Measurements from ENCODE around the gene C16orf74. TPM values are rescaled to one million over a fixed set of nuclear protein-coding genes. Genes with fewer than 3 reads are reported as not detected.

Gene C16orf74
- total RNA-seq, 4 donors from 2014 or later, result 5.4 to 13.0 (median 7.9) TPM

DNA sequence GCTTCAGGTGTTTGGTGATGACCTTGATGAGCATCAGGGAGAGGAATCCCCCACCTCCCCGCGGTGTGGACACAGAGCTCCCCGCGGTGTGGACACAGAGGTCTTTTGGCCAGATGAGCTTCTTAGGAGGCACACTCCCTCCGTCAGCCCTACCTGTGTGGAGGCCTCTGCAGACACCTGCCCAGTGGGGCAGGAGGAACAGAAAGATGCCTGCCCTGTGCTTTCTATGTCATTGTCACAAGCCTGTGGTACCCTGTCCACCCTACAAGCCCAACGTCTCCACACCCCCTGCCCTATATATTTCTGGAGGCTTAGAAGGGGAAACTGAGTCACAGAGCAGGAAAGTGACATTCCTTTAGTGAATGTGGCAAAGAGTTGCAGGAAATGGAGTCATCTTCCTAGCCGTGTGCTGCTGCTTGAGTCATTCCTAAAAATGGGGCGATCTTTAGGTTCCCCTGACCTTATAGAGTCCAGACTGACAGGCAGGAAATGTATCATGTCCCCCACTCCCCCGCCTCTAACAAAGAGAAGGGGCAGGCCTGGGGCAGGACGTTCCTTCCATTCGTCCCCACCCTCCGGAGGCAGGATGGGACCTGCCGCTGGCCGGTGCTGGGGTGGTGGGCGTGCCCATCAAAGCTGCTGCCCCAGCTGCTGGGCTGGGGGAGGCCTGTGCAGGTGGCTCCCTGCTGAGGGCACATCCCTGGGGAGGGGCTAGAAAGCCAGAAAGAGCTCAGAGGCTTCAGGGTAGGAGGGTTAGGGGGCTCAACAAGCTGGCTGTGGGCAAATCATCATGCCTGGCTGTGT, 1.0 kb upstream of the C16orf74 start:
- intact Hi-C loops (cut with DNase I; ENCODE audit: low total_unique reads), result no loop called here
- DNase-seq (ENCODE audit: low spot score in 2 of 2), result no peak
- H3K4me3 ChIP-seq (ENCODE audit: low read depth, poor library complexity, severe bottlenecking), result no peak overlapping the region
- WGBS, 2 donors, result 19 to 32% methylated on average over 7 to 15 of the region's 15 CpGs
- TF ChIP-seq POLR2A (IDR thresholded peaks at IDR 0.05), result no peak
- TF ChIP-seq, protein P1, sequence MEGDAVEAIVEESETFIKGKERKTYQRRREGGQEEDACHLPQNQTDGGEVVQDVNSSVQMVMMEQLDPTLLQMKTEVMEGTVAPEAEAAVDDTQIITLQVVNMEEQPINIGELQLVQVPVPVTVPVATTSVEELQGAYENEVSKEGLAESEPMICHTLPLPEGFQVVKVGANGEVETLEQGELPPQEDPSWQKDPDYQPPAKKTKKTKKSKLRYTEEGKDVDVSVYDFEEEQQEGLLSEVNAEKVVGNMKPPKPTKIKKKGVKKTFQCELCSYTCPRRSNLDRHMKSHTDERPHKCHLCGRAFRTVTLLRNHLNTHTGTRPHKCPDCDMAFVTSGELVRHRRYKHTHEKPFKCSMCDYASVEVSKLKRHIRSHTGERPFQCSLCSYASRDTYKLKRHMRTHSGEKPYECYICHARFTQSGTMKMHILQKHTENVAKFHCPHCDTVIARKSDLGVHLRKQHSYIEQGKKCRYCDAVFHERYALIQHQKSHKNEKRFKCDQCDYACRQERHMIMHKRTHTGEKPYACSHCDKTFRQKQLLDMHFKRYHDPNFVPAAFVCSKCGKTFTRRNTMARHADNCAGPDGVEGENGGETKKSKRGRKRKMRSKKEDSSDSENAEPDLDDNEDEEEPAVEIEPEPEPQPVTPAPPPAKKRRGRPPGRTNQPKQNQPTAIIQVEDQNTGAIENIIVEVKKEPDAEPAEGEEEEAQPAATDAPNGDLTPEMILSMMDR (IDR thresholded peaks at IDR 0.05), result no peak

DNA sequence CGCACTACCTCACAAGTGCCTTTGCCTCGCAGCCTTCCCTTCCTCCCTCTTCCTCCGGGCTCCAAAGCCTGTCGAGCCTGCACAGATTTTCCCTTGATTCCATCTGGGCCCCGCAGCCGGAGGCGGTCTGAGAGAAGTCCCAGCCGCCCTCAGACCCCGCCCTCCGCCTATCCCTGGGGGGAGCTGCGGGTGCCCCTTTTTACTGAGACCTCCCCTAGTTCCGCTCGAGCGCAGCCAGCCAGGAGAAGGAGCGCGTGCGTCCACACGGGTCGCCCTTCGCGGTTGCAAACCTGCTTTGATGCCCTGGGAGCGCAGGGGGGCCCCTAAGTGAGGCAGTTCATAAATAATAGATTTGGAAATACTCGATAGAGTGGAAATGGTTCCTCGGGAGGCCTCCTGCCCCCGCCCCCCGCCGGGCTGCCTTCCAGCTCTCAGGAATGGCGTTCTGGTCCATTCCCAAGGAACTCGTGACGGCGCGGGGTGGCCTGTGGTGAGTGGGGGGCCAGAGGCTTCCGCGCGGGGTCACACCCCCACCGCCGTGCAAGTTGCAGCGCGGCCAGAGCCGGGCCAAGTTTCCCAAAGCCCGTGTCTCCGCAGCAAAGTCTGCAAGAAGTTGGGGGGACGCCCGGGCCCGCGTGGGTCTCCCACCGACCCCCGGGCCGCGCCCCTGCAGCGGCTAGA, 610 bp downstream of the C16orf74 start:
- WGBS, 2 donors, result 2% methylated on average over 31 to 39 of the region's 51 CpGs
- TF ChIP-seq, protein P1 (IDR thresholded peaks at IDR 0.05), result no peak
- TF ChIP-seq POLR2A (IDR thresholded peaks at IDR 0.05), result no peak
- peak overlapping the region; percentile 29 for H3K4me3 ChIP-seq (ENCODE audit: low read depth, poor library complexity, severe bottlenecking)
- intact Hi-C loops (cut with DNase I; ENCODE audit: low total_unique reads), result no loop called here
- no peak for DNase-seq (ENCODE audit: low spot score in 2 of 2)

DNA sequence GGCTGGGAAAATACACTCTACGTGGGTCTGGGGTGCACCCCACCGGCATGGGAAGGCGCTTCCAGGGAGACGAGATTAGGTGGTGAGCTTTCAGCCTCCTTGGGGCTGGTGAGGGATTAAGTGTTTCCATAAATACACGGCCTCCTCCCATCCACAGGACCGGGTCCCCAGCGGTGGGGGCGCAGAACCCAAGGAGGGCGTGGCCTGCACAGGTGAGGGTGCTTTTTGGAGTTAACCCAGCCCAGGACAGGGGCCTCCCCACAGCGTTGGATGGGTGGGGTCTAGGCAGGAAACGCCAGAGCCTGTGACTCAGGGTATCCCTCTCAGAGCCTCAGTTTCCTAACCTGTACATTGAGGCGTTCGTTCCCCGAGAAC, 1.1 kb downstream of the C16orf74 start:
- H3K4me3 ChIP-seq (ENCODE audit: low read depth, poor library complexity, severe bottlenecking), result no peak overlapping the region
- TF ChIP-seq, protein P1 (IDR thresholded peaks at IDR 0.05), result no peak
- TF ChIP-seq POLR2A (IDR thresholded peaks at IDR 0.05), result no peak
- WGBS, 2 donors, result 28 to 31% methylated on average over 14 of the region's 14 CpGs
- DNase-seq (ENCODE audit: low spot score in 2 of 2), result no peak
- intact Hi-C loops (cut with DNase I; ENCODE audit: low total_unique reads), result no loop called here

DNA sequence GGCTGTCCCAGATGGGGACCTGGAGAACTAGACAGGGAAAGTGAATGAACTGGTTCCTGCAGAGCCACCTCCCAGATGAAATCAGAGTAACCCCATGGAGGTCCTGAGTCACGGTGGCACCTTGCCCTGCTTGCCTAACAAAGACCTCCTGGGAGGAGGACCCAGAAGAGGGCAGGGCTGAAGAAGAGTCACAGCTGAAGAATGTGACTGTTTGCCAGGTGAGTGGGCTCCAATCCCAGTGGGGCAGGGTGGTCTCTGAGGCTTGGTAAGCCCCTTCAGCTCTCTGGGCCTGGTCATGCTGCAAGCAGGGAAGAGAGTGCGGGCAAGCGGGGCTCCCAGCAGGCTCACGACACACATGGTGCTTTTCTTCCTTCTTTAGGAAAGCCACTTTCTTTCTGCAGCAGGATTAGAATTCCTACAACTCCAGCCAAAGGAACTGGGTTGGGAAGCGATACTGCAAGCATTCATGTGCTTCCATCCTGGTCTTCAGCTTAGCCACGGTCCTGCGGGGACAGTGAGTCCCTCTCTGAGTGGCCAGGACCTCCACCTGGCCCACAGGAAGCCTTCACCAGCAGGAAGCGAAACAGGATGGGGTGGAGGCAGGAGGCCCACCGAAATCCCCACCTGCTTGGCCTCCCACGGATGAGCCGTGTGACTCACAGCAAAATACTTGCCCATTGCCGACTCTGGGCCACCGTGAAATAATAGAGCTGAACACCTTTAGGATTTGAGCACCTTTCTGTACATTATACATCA, 4.3 kb downstream of the C16orf74 start:
- 62 to 70% methylated on average over 13 of the region's 13 CpGs for WGBS, 2 donors
- intact Hi-C loops (cut with DNase I; ENCODE audit: low total_unique reads), result no loop called here
- TF ChIP-seq, protein P1 (IDR thresholded peaks at IDR 0.05), result no peak
- TF ChIP-seq POLR2A (IDR thresholded peaks at IDR 0.05), result no peak
- no peak overlapping the region for H3K4me3 ChIP-seq (ENCODE audit: low read depth, poor library complexity, severe bottlenecking)
- peak in 1 of 2 donors; percentile 58 for DNase-seq (ENCODE audit: low spot score in 2 of 2)

DNA sequence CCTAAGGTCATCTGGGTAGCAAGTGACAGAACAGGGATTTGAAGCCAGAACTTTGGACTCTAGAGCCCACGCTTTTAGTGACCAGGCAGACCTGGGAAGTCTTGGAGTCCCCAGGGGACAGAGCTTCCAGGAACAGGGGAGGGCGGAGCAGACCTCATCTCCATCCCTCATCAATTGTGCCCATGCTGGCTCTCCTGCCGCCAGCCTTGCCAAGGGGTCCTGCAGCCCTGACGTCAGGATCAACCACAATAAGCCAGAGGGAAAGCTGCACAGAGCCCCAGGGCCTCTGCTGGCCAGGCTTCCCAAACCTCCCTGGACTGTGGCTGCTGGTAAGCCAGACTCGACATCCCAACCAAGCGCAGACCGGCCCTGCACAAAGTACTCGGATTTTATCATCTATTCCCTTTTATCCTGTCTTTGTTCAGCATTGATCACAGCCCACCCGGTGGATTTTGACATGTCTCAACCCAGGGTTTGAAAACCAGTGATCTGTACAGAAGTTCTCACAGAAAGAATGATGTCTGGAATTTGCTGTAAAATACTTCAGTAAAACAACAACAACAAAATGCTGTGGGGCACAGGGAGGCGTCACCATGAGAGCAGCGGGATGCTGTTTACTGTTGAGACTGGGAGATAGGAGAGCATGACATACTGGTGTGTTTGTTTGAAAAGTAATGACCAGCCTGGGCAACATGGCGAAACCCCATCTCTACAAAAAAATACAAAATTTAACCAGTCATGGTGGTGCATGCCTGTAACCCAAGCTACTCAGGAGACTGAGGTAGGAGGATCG, 11.8 kb downstream of the C16orf74 start:
- intact Hi-C loops (cut with DNase I; ENCODE audit: low total_unique reads), result no loop called here
- no peak for DNase-seq (ENCODE audit: low spot score in 2 of 2)
- TF ChIP-seq, protein P1 (IDR thresholded peaks at IDR 0.05), result no peak
- TF ChIP-seq POLR2A (IDR thresholded peaks at IDR 0.05), result no peak
- 82 to 83% methylated on average over 13 of the region's 13 CpGs for WGBS, 2 donors
- no peak overlapping the region for H3K4me3 ChIP-seq (ENCODE audit: low read depth, poor library complexity, severe bottlenecking)
